ENCODE measurements around the gene IRF2BPL. TPM values are rescaled to one million over a fixed set of nuclear protein-coding genes. Genes with fewer than 3 reads are reported as not detected.
A peak's percentile ranks its signal among the peaks of the same experiment; 100 is the strongest.
"Not testable (repeated sequence)": the region's sequence is repeated elsewhere in the genome, so short reads cannot be mapped to it uniquely, and the experiment has no call there.

IRF2BPL gene
- total and polyA plus RNA-seq, 8 donors, result 5.3 to 43.6 (median 21.7) TPM

- Histone ChIP-seq H3K4me1 (peaks cover 39 to 52% (median 47%) of the 10 kb centered on the region in 4 donors), H3K27ac (peak overlapping the region; percentile 87 to 100 (median 100)), H3K36me3 (peaks cover 7 to 20% (median 16%) of the 10 kb centered on the region in 4 donors), H3K4me3 (peak overlapping the region; percentile 27 to 86 (median 74)), H3K27me3 (no peaks in the 10 kb centered on the region), H3K9me3 (no peaks in the 10 kb centered on the region)
- TF ChIP-seq POLR2AphosphoS5 (IDR thresholded peaks at IDR 0.05) (peak in 2 of 3 donors; percentile 71 to 81), POLR2A (IDR thresholded peaks at IDR 0.05) (no peak)
- TF ChIP-seq, protein P1, sequence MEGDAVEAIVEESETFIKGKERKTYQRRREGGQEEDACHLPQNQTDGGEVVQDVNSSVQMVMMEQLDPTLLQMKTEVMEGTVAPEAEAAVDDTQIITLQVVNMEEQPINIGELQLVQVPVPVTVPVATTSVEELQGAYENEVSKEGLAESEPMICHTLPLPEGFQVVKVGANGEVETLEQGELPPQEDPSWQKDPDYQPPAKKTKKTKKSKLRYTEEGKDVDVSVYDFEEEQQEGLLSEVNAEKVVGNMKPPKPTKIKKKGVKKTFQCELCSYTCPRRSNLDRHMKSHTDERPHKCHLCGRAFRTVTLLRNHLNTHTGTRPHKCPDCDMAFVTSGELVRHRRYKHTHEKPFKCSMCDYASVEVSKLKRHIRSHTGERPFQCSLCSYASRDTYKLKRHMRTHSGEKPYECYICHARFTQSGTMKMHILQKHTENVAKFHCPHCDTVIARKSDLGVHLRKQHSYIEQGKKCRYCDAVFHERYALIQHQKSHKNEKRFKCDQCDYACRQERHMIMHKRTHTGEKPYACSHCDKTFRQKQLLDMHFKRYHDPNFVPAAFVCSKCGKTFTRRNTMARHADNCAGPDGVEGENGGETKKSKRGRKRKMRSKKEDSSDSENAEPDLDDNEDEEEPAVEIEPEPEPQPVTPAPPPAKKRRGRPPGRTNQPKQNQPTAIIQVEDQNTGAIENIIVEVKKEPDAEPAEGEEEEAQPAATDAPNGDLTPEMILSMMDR (IDR thresholded peaks at IDR 0.05), result peak in 3 of 7 experiments; percentile 33 to 51 (median 43)
- 4 to 31% (median 21%) methylated on average over 17 of the region's 17 CpGs for WGBS, 5 donors
- DNase-seq, result peak; percentile 76 to 91
- intact Hi-C loops (cut with DNase I; ENCODE audit: low total_unique reads), result no loop called here
These were observed 5.2 kb downstream of the IRF2BPL start for GRCh38 chr14:77023001-77023996.

DNA sequence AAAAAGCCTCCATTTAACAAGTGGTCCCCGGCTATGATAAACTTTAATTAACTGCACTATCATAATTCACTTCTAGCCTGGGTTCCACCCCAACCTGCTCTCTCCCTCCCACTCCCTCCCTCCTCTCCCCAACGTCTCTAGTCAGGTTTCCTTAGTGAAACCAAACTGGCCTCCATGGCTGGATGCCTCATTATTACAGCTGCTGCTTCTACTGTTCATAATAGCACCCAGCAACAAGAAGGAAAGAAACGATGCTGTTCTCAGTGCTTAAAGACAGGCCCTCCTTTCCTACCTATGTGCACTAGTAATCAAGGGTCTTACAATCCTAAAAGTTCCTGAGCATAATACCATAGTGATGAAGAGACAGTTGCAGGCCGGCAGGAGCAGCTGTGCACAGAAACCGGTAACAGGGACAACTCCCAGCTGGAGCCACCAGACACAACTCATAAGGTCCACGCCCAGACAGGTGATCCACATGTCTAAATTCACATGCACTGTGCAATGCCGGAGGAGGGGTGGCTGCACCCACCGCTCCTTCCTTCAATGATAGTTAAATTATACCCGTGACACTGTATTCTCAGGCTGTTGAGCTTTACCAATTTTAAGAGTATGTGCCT lies 6.2 kb downstream of the IRF2BPL start:
- Histone ChIP-seq H3K27ac (peak overlapping the region; percentile 62 to 100 (median 100)), H3K36me3 (peaks cover 7 to 20% (median 16%) of the 10 kb centered on the region in 4 donors), H3K9me3 (no peaks in the 10 kb centered on the region), H3K27me3 (no peaks in the 10 kb centered on the region), H3K4me3 (peak overlapping the region in 1 of 4 donors; percentile 86), H3K4me1 (peaks cover 39 to 52% (median 47%) of the 10 kb centered on the region in 4 donors)
- 54 to 59% (median 58%) methylated on average over 9 of the region's 9 CpGs for WGBS, 5 donors
- DNase-seq, result peak in 1 of 2 donors; percentile 46
- intact Hi-C loops (cut with DNase I; ENCODE audit: low total_unique reads), result no loop called here
- TF ChIP-seq EP300 (IDR thresholded peaks at IDR 0.05) (no peak), POLR2A (IDR thresholded peaks at IDR 0.05) (no peak)

GRCh38 chr14:77021424-77021823 lies 7.1 kb downstream of the IRF2BPL start:
- Histone ChIP-seq H3K27ac (peak overlapping the region; percentile 38 to 100 (median 100)), H3K4me1 (peaks cover 36 to 48% (median 42%) of the 10 kb centered on the region in 4 donors), H3K36me3 (peaks cover 6 to 19% (median 16%) of the 10 kb centered on the region in 4 donors)
- intact Hi-C loops (cut with DNase I; ENCODE audit: low total_unique reads); H3K9me3 ChIP-seq; H3K4me3 ChIP-seq; DNase-seq; H3K27me3 ChIP-seq: not testable (repeated sequence)
- 93 to 96% (median 94%) methylated on average over 11 of the region's 11 CpGs for WGBS, 5 donors

DNA sequence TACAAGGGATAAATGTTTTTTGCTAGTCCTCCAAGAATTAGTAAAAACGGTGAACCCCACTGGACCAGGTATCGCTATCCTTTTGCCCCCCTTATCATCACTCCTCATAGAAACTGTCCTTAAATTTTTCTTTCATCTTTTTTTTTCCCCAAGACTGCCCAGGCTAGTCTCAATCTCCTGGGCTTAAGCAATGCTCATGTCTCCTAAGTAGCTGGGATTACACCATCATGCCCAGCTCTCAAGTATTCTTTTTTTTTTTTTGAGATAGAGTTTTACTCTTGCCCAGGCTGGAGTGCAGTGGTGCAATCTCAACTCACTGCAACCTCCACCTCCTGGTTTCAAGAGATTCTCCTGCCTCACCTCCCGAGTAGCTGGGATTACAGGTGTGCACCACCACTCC lies 9.7 kb downstream of the IRF2BPL start:
- no peak for TF ChIP-seq POLR2A (IDR thresholded peaks at IDR 0.05)
- TF ChIP-seq, protein P1 (IDR thresholded peaks at IDR 0.05), result no peak
- no peak for TF ChIP-seq EP300 (IDR thresholded peaks at IDR 0.05)
- TF ChIP-seq POLR2AphosphoS5 (IDR thresholded peaks at IDR 0.05), result no peak
- WGBS, 5 donors, result 90 to 98% (median 96%) methylated on average over 3 of the region's 3 CpGs
- H3K36me3 ChIP-seq, result peaks cover 0 to 1% (median 0%) of the 10 kb centered on the region in 4 donors
- intact Hi-C loops (cut with DNase I; ENCODE audit: low total_unique reads), result no loop called here
- no peak for DNase-seq
- no peaks in the 10 kb centered on the region for H3K27me3 ChIP-seq
- H3K4me3 ChIP-seq, result no peak overlapping the region
- peaks cover 22 to 36% (median 30%) of the 10 kb centered on the region in 4 donors for H3K4me1 ChIP-seq
- no peaks in the 10 kb centered on the region for H3K9me3 ChIP-seq
- H3K27ac ChIP-seq, result no peak overlapping the region

DNA sequence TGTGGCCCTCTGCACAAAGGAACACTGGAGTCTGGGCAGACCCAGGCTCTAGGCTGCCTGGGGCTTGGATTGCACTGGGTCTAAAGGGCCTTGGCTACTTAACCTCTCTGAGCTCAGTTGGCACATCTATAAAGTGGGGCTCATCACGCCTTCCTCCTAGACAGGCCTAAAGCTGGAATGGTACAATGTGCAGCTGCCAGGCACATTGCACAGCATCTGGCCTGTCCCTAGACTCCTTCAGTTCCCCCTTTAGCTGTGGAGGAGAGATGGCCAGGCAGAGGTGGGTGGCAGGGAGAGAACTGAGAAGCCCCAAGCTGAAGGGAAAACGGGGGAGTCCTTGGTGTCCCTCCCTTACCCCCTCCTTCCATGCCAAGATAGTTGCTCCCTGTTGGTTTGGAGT lies 10.8 kb downstream of the IRF2BPL start:
- peaks cover 14 to 31% (median 21%) of the 10 kb centered on the region in 4 donors for H3K4me1 ChIP-seq
- H3K27ac ChIP-seq, result no peak overlapping the region
- no peak overlapping the region for H3K4me3 ChIP-seq
- no peaks in the 10 kb centered on the region for H3K36me3 ChIP-seq
- 82 to 100% (median 88%) methylated on average over 2 of the region's 2 CpGs for WGBS, 5 donors
- no peak for DNase-seq
- TF ChIP-seq, protein P1 (IDR thresholded peaks at IDR 0.05), result no peak
- TF ChIP-seq POLR2AphosphoS5 (IDR thresholded peaks at IDR 0.05) (no peak), EP300 (IDR thresholded peaks at IDR 0.05) (no peak), POLR2A (IDR thresholded peaks at IDR 0.05) (no peak)
- no peaks in the 10 kb centered on the region for H3K27me3 ChIP-seq
- no peaks in the 10 kb centered on the region for H3K9me3 ChIP-seq
- intact Hi-C loops (cut with DNase I; ENCODE audit: low total_unique reads), result no loop called here
